ENCODE data around the gene IGHMBP2.

The IGHMBP2 gene

GRCh38 chr11:68947151-68947550 lies 43.5 kb downstream of the IGHMBP2 start:
- Histone ChIP-seq H3K36me3 (ENCODE audit: insufficient read depth, low read length) (no peaks in the 10 kb centered on the region), H3K4me3 (no peak overlapping the region), H3K9ac (ENCODE audit: insufficient read length) (no peak overlapping the region), H3K9me3 (ENCODE audit: low read depth, low read length) (no peaks in the 10 kb centered on the region), H3K27ac (no peak overlapping the region)
- no peak for DNase-seq (ENCODE audit: low read depth, low spot score)
- no peak for TF ChIP-seq FOXP2 (optimal IDR thresholded peaks at IDR 0.05; ENCODE audit: control extremely low read depth, extremely low read length, insufficient read depth)
- TF ChIP-seq POLR2AphosphoS5 (IDR thresholded peaks at IDR 0.05; ENCODE audit: borderline replicate concordance, low read depth, low read length), result no peak
- TF ChIP-seq EZH2 (IDR thresholded peaks at IDR 0.05), result no peak

GRCh38 chr11:68948496-68948895 lies 44.8 kb downstream of the IGHMBP2 start:
- Histone ChIP-seq H3K36me3 (ENCODE audit: insufficient read depth, low read length) (no peaks in the 10 kb centered on the region), H3K9ac (ENCODE audit: insufficient read length) (no peak overlapping the region), H3K27ac (no peak overlapping the region), H3K4me3 (no peak overlapping the region), H3K9me3 (ENCODE audit: low read depth, low read length) (no peaks in the 10 kb centered on the region)
- TF ChIP-seq EZH2 (IDR thresholded peaks at IDR 0.05), result no peak
- no peak for TF ChIP-seq POLR2AphosphoS5 (IDR thresholded peaks at IDR 0.05; ENCODE audit: borderline replicate concordance, low read depth, low read length)
- no peak for TF ChIP-seq FOXP2 (optimal IDR thresholded peaks at IDR 0.05; ENCODE audit: control extremely low read depth, extremely low read length, insufficient read depth)
- no peak for DNase-seq (ENCODE audit: low read depth, low spot score)

GRCh38 chr11:68948935-68949334 lies 45.2 kb downstream of the IGHMBP2 start:
- no peaks in the 10 kb centered on the region for H3K9me3 ChIP-seq (ENCODE audit: low read depth, low read length)
- H3K27ac ChIP-seq, result no peak overlapping the region
- no peaks in the 10 kb centered on the region for H3K36me3 ChIP-seq (ENCODE audit: insufficient read depth, low read length)
- no peak for DNase-seq (ENCODE audit: low read depth, low spot score)
- H3K4me3 ChIP-seq, result no peak overlapping the region
- no peak overlapping the region for H3K9ac ChIP-seq (ENCODE audit: insufficient read length)
- TF ChIP-seq POLR2AphosphoS5 (IDR thresholded peaks at IDR 0.05; ENCODE audit: borderline replicate concordance, low read depth, low read length) (no peak), FOXP2 (optimal IDR thresholded peaks at IDR 0.05; ENCODE audit: control extremely low read depth, extremely low read length, insufficient read depth) (no peak), EZH2 (IDR thresholded peaks at IDR 0.05) (no peak)

GRCh38 chr11:68950270-68950669 lies 46.6 kb downstream of the IGHMBP2 start:
- no peak for DNase-seq (ENCODE audit: low read depth, low spot score)
- Histone ChIP-seq H3K4me3 (no peak overlapping the region), H3K36me3 (ENCODE audit: insufficient read depth, low read length) (no peaks in the 10 kb centered on the region), H3K9me3 (ENCODE audit: low read depth, low read length) (no peaks in the 10 kb centered on the region), H3K9ac (ENCODE audit: insufficient read length) (no peak overlapping the region), H3K27ac (no peak overlapping the region)
- TF ChIP-seq POLR2AphosphoS5 (IDR thresholded peaks at IDR 0.05; ENCODE audit: borderline replicate concordance, low read depth, low read length) (no peak), FOXP2 (optimal IDR thresholded peaks at IDR 0.05; ENCODE audit: control extremely low read depth, extremely low read length, insufficient read depth) (no peak), EZH2 (IDR thresholded peaks at IDR 0.05) (no peak)

DNA sequence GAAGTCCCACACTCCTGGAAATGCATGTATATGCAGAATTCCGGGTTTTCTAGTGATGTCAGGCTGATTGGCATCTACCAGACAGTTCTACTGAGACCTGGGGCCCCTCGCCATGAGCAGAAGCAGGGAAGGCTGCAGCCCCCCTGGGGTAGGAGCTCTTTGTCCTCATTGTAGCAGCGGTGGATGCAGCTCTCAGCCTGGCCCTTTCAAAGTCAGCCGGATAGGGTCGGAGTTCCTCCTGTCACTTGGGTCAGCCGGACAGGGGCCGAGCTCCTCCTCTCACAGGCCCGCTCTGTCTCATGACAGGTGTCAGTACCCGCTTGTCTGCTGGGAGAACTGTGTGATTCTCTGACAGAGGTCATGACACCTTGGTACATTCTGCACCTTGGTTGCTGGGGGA lies 47.1 kb downstream of the IGHMBP2 start:
- Histone ChIP-seq H3K9me3 (ENCODE audit: low read depth, low read length) (no peaks in the 10 kb centered on the region), H3K4me3 (no peak overlapping the region), H3K36me3 (ENCODE audit: insufficient read depth, low read length) (no peaks in the 10 kb centered on the region), H3K27ac (no peak overlapping the region), H3K9ac (ENCODE audit: insufficient read length) (no peak overlapping the region)
- no peak for DNase-seq (ENCODE audit: low read depth, low spot score)
- TF ChIP-seq FOXP2 (optimal IDR thresholded peaks at IDR 0.05; ENCODE audit: control extremely low read depth, extremely low read length, insufficient read depth) (no peak), POLR2AphosphoS5 (IDR thresholded peaks at IDR 0.05; ENCODE audit: borderline replicate concordance, low read depth, low read length) (no peak), EZH2 (IDR thresholded peaks at IDR 0.05) (no peak)

DNA sequence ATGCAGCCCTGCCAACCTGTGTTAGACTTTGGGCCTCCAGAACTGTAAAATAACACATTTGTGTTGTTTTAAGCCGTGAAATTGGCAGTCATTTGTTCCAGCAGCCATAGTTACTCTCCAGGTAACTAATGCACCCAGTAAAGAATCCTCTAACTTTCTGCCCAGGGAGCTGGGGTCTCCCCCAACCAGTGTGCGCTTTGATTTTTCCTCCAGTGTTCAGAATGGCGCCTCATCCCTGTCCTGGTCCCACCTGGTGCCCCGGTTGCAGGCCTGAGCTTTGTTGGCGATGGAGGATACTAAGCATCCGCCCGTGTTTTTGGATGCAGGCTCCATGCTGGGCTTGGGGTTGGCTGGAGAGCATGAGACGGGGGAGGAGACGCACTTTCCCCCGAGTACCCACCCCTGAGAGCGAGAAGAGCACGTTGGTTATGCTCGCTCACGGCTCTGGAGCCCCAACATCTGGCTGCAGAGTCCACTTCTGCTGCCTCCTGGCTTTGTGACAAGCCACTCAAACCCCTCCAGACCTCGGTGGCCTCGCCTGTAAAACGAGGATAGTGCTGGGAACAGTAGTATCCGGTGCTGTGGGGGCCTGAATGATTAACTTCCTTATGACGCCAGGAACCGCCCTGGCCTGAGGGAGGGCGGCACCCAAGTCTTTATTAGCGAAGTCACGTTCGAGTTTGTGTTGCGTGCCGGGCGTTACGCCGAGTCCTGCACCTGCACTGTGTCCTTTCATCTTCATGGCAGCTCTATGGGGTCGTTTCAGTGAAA lies 51.3 kb downstream of the IGHMBP2 start:
- no peak for DNase-seq (ENCODE audit: low read depth, low spot score)
- H3K27ac ChIP-seq, result no peak overlapping the region

GRCh38 chr11:68955607-68955958 lies 51.9 kb downstream of the IGHMBP2 start:
- TF ChIP-seq EZH2 (IDR thresholded peaks at IDR 0.05) (no peak), FOXP2 (optimal IDR thresholded peaks at IDR 0.05; ENCODE audit: control extremely low read depth, extremely low read length, insufficient read depth) (no peak), POLR2AphosphoS5 (IDR thresholded peaks at IDR 0.05; ENCODE audit: borderline replicate concordance, low read depth, low read length) (no peak)
- Histone ChIP-seq H3K4me3 (no peak overlapping the region), H3K36me3 (ENCODE audit: insufficient read depth, low read length) (no peaks in the 10 kb centered on the region), H3K27ac (no peak overlapping the region), H3K9ac (ENCODE audit: insufficient read length) (no peak overlapping the region), H3K9me3 (ENCODE audit: low read depth, low read length) (no peaks in the 10 kb centered on the region)
- no peak for DNase-seq (ENCODE audit: low read depth, low spot score)

More for the DNA sequence above, 51.3 kb downstream of the IGHMBP2 start:
- Histone ChIP-seq H3K4me3 (no peak overlapping the region), H3K36me3 (ENCODE audit: insufficient read depth, low read length) (no peaks in the 10 kb centered on the region), H3K9me3 (ENCODE audit: low read depth, low read length) (no peaks in the 10 kb centered on the region), H3K9ac (ENCODE audit: insufficient read length) (no peak overlapping the region)
- TF ChIP-seq POLR2AphosphoS5 (IDR thresholded peaks at IDR 0.05; ENCODE audit: borderline replicate concordance, low read depth, low read length), result no peak
- TF ChIP-seq EZH2 (IDR thresholded peaks at IDR 0.05), result no peak
- TF ChIP-seq FOXP2 (optimal IDR thresholded peaks at IDR 0.05; ENCODE audit: control extremely low read depth, extremely low read length, insufficient read depth), result no peak

DNA sequence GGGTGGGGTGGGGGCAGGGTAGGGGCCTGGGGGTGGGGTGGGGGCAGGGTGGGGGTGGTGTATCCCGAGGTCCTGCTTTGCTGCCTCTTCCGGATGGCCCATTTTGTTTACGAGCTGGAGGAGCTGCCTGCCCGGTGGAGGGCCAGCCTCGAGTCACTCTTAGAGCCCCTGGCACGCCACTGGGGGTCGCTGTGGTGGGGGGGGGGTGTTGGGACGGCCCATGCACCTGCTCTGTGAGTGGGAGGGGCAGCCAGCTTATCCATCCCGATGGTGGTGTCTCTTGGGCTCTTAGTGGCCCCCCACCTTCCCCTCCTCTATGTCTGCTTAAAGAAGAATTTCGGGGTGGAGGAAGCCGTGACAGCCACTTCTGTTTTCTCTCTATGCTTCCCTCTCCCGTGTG lies 52.5 kb downstream of the IGHMBP2 start:
- H3K9ac ChIP-seq (ENCODE audit: insufficient read length), result no peak overlapping the region
- no peaks in the 10 kb centered on the region for H3K36me3 ChIP-seq (ENCODE audit: insufficient read depth, low read length)

More for the DNA sequence above, 52.5 kb downstream of the IGHMBP2 start:
- TF ChIP-seq POLR2AphosphoS5 (IDR thresholded peaks at IDR 0.05; ENCODE audit: borderline replicate concordance, low read depth, low read length) (no peak), FOXP2 (optimal IDR thresholded peaks at IDR 0.05; ENCODE audit: control extremely low read depth, extremely low read length, insufficient read depth) (no peak), EZH2 (IDR thresholded peaks at IDR 0.05) (no peak)
- no peak for DNase-seq (ENCODE audit: low read depth, low spot score)
- Histone ChIP-seq H3K9me3 (ENCODE audit: low read depth, low read length) (no peaks in the 10 kb centered on the region), H3K27ac (no peak overlapping the region), H3K4me3 (no peak overlapping the region)

Measured in SK-N-MC (cell line).